ENCODE measurements around the gene NOX3. TPM values are rescaled to one million over a fixed set of nuclear protein-coding genes. Genes with fewer than 3 reads are reported as not detected.

NOX3 gene
- total RNA-seq, 2 experiments from 2014 or later, result not detected

GRCh38 chr6:155449450-155450239, 6.0 kb downstream of the NOX3 start:
- no peaks in the 10 kb centered on the region for H3K9me3 Mint-ChIP-seq (ENCODE audit: low read depth)
- H3K27ac Mint-ChIP-seq, result no peak overlapping the region
- ATAC-seq (no peak), DNase-seq (no peak)
- CTCF ChIA-PET, result no interaction called here
- no peaks in the 10 kb centered on the region for H3K36me3 Mint-ChIP-seq
- peaks cover 26% of the 10 kb centered on the region for H3K27me3 Mint-ChIP-seq
- H3K4me3 Mint-ChIP-seq, result no peak overlapping the region
- H3K4me1 Mint-ChIP-seq, result peaks cover 16% of the 10 kb centered on the region

- Mint-ChIP-seq H3K4me1 (peaks cover 23% of the 10 kb centered on the region), H3K4me3 (no peak overlapping the region), H3K27me3 (peaks cover 18% of the 10 kb centered on the region), H3K27ac (no peak overlapping the region), H3K9me3 (ENCODE audit: low read depth) (no peaks in the 10 kb centered on the region), H3K36me3 (no peaks in the 10 kb centered on the region)
- ATAC-seq (no peak), DNase-seq (no peak)
- CTCF ChIA-PET, result no interaction called here
Observed at GRCh38 chr6:155448668-155449449, 6.8 kb downstream of the NOX3 start.

- H3K9me3 Mint-ChIP-seq (ENCODE audit: low read depth), result no peaks in the 10 kb centered on the region
- CTCF ChIA-PET, result no interaction called here
- peaks cover 24% of the 10 kb centered on the region for H3K4me1 Mint-ChIP-seq
- no peak overlapping the region for H3K27ac Mint-ChIP-seq
- H3K36me3 Mint-ChIP-seq, result no peaks in the 10 kb centered on the region
- H3K4me3 Mint-ChIP-seq, result no peak overlapping the region
- DNase-seq (no peak), ATAC-seq (no peak)
- peaks cover 18% of the 10 kb centered on the region for H3K27me3 Mint-ChIP-seq
Observed at GRCh38 chr6:155447949-155448348, 7.7 kb downstream of the NOX3 start.

GRCh38 chr6:155444952-155445903, 10.4 kb downstream of the NOX3 start:
- CTCF ChIA-PET, result no interaction called here
- Mint-ChIP-seq H3K4me1 (peaks cover 24% of the 10 kb centered on the region), H3K27me3 (peaks cover 15% of the 10 kb centered on the region), H3K9me3 (ENCODE audit: low read depth) (no peaks in the 10 kb centered on the region), H3K27ac (no peak overlapping the region), H3K4me3 (no peak overlapping the region), H3K36me3 (no peaks in the 10 kb centered on the region)
- ATAC-seq (peak; percentile 47), DNase-seq (peak; percentile 47)

GRCh38 chr6:155444120-155444917, 11.3 kb downstream of the NOX3 start:
- Mint-ChIP-seq H3K9me3 (ENCODE audit: low read depth) (no peaks in the 10 kb centered on the region), H3K36me3 (no peaks in the 10 kb centered on the region), H3K4me1 (peaks cover 24% of the 10 kb centered on the region), H3K4me3 (no peak overlapping the region), H3K27ac (no peak overlapping the region), H3K27me3 (peaks cover 10% of the 10 kb centered on the region)
- ATAC-seq, result no peak
- DNase-seq, result no peak
- CTCF ChIA-PET, result no interaction called here

GRCh38 chr6:155443168-155443567, 12.5 kb downstream of the NOX3 start:
- ATAC-seq (no peak), DNase-seq (no peak)
- CTCF ChIA-PET, result no interaction called here
- no peak overlapping the region for H3K4me3 Mint-ChIP-seq
- peaks cover 24% of the 10 kb centered on the region for H3K4me1 Mint-ChIP-seq
- H3K27me3 Mint-ChIP-seq, result peaks cover 5% of the 10 kb centered on the region
- H3K27ac Mint-ChIP-seq, result no peak overlapping the region
- no peaks in the 10 kb centered on the region for H3K9me3 Mint-ChIP-seq (ENCODE audit: low read depth)
- no peaks in the 10 kb centered on the region for H3K36me3 Mint-ChIP-seq

- Mint-ChIP-seq H3K27ac (no peak overlapping the region), H3K4me1 (peaks cover 24% of the 10 kb centered on the region), H3K9me3 (ENCODE audit: low read depth) (no peaks in the 10 kb centered on the region), H3K36me3 (no peaks in the 10 kb centered on the region), H3K4me3 (no peak overlapping the region), H3K27me3 (peaks cover 4% of the 10 kb centered on the region)
- ATAC-seq, result no peak
- CTCF ChIA-PET, result no interaction called here
- DNase-seq, result no peak
Observed at GRCh38 chr6:155442562-155442961, 13.1 kb downstream of the NOX3 start.

GRCh38 chr6:155441112-155441465, 14.6 kb downstream of the NOX3 start:
- H3K9me3 Mint-ChIP-seq (ENCODE audit: low read depth), result no peaks in the 10 kb centered on the region
- H3K36me3 Mint-ChIP-seq, result no peaks in the 10 kb centered on the region
- CTCF ChIA-PET, result interaction anchor here (1.1 kb wide), 1 partner anchor 18 kb away, joined by 3 read pairs; no protein-coding TSS in a partner anchor
- peaks cover 3% of the 10 kb centered on the region for H3K27me3 Mint-ChIP-seq
- no peak overlapping the region for H3K27ac Mint-ChIP-seq
- ATAC-seq (no peak), DNase-seq (no peak)
- no peak overlapping the region for H3K4me3 Mint-ChIP-seq
- H3K4me1 Mint-ChIP-seq, result peaks cover 21% of the 10 kb centered on the region

GRCh38 chr6:155440398-155441111, 15.1 kb downstream of the NOX3 start:
- Mint-ChIP-seq H3K27me3 (peaks cover 3% of the 10 kb centered on the region), H3K4me1 (peaks cover 18% of the 10 kb centered on the region), H3K4me3 (no peak overlapping the region), H3K36me3 (no peaks in the 10 kb centered on the region), H3K9me3 (ENCODE audit: low read depth) (no peaks in the 10 kb centered on the region), H3K27ac (no peak overlapping the region)
- DNase-seq, result no peak
- CTCF ChIA-PET, result interaction anchor here (1.1 kb wide), 1 partner anchor 18 kb away, joined by 3 read pairs; no protein-coding TSS in a partner anchor
- ATAC-seq, result no peak

- CTCF ChIA-PET, result no interaction called here
- no peak for ATAC-seq
- no peak overlapping the region for H3K4me3 Mint-ChIP-seq
- H3K36me3 Mint-ChIP-seq, result no peaks in the 10 kb centered on the region
- DNase-seq, result no peak
- H3K4me1 Mint-ChIP-seq, result peaks cover 8% of the 10 kb centered on the region
- H3K9me3 Mint-ChIP-seq (ENCODE audit: low read depth), result no peaks in the 10 kb centered on the region
- H3K27ac Mint-ChIP-seq, result no peak overlapping the region
- H3K27me3 Mint-ChIP-seq, result peaks cover 3% of the 10 kb centered on the region
Observed at GRCh38 chr6:155439376-155439775, 16.3 kb downstream of the NOX3 start.

GRCh38 chr6:155436981-155437749, 18.5 kb downstream of the NOX3 start:
- CTCF ChIA-PET, result no interaction called here
- Mint-ChIP-seq H3K4me3 (no peak overlapping the region), H3K27ac (no peak overlapping the region), H3K36me3 (no peaks in the 10 kb centered on the region), H3K9me3 (ENCODE audit: low read depth) (no peaks in the 10 kb centered on the region), H3K27me3 (no peaks in the 10 kb centered on the region), H3K4me1 (peaks cover 7% of the 10 kb centered on the region)
- ATAC-seq (no peak), DNase-seq (no peak)

Data from activated CD8-positive, alpha-beta memory T cell treated with anti-CD3 and anti-CD28 coated beads, Interleukin-2, amount 10 ng/mL, durations not matched to agents 7 days and 5 days (primary cell).